K562 (cell line): ENCODE results near the gene IFFO2. TPM values are rescaled to one million over a fixed set of nuclear protein-coding genes. Genes with fewer than 3 reads are reported as not detected.

ENCODE experiments used
- ATAC-seq: fragments of 200-7000 bp; cut with Tn5 transposase; 3 replicates; pipeline ENCODE4 v1.9.1; 2020; ENCODE audit warnings: moderate library complexity
- BruUV-seq: library from RNA; stranded (reverse); fragments of 400-500 nt; replicated peaks from 2 replicates; lab custom pipeline; 2021; lab: Mats Ljungman, UMichigan
- CTCF ChIA-PET: fragments of 300-600 bp; formaldehyde crosslinking; extraction: SDS; loops from one replicate; lab custom pipeline; 2021; ENCODE audit warnings: low intra/inter-chr PET ratio; lab: Yijun Ruan, JAX
- POLR2A ChIA-PET: fragments of 300-600, 350-650 bp; sonication (Branson Sonifier 250); formaldehyde crosslinking; extraction: SDS; loops from one replicate; lab custom pipeline; 2021; ENCODE audit warnings: antibody characterized with exemption, inconsistent platforms; lab: Yijun Ruan, JAX
- DNase-seq, 4 experiments: peaks; one replicate each; pipeline versions ENCODE4 v3.0.0 to v3.0.0-alpha.2; 2011 to 2018; ENCODE audit warnings: low spot score in 3 of 4, mixed read lengths in 3 of 4; ENCODE audit errors: extremely low read depth in 1 of 4
- FAIRE-seq: peaks from 2 replicates; lab custom pipeline; 2011; peaks lifted over from hg19 to GRCh38; lab: Jason Lieb, UNC
- H2AFZ ChIP-seq: 2 replicates; pipeline ENCODE4 v1.6.0; 2011; ENCODE audit warnings: low read depth, low read length, control low read depth, inconsistent platforms
- H3K27ac ChIP-seq: fragments of 200-600 bp; 3 replicates; pipeline ENCODE4 v1.8.0; 2011; ENCODE audit warnings: low read depth, mild to moderate bottlenecking, control low read depth, inconsistent platforms, low read length, moderate library complexity, mixed read lengths; ENCODE audit errors: extremely low read depth
- H3K27me3 ChIP-seq, 2 experiments: fragments of 300-600 bp in 1 of 2; 2 replicates in 1 of 2; 3 replicates in 1 of 2; pipeline versions ENCODE4 v1.6.0 to v1.8.0; 2011; ENCODE audit warnings: inconsistent platforms in 2 of 2, low read length in 2 of 2, mild to moderate bottlenecking in 1 of 2, mixed read lengths in 1 of 2, moderate library complexity in 1 of 2; ENCODE audit not compliant: control insufficient read depth in 2 of 2, insufficient read depth in 2 of 2
- H3K36me3 ChIP-seq: fragments of 300-600 bp; 3 replicates; pipeline ENCODE4 v1.8.0; 2011; ENCODE audit warnings: mild to moderate bottlenecking, low read length, inconsistent platforms; ENCODE audit not compliant: control insufficient read depth, insufficient read depth
- H3K4me1 ChIP-seq, 2 experiments: fragments of 200-600 bp in 1 of 2; replicated peaks in 1 of 2; 2 replicates in 1 of 2; 3 replicates in 1 of 2; pipeline versions ENCODE4 v1.5.1 to v1.8.0; 2011; ENCODE audit warnings: inconsistent platforms in 2 of 2, low read length in 2 of 2, mild to moderate bottlenecking in 1 of 2, mixed read lengths in 1 of 2, moderate library complexity in 1 of 2; ENCODE audit not compliant: control insufficient read depth in 2 of 2, insufficient read depth in 2 of 2
- H3K4me2 ChIP-seq: 2 replicates; pipeline ENCODE4 v1.6.1; 2011; ENCODE audit warnings: low read length, control low read depth, inconsistent platforms, mixed read lengths; ENCODE audit not compliant: insufficient read depth
- H3K4me3 ChIP-seq: fragments of 200-600 bp; sonication (generic), shearing (Covaris generic); 2 replicates; pipeline ENCODE4 v1.5.1; 2016; ENCODE audit warnings: control low read depth, inconsistent platforms
- H3K79me2 ChIP-seq: fragments of 200-600 bp; 3 replicates; pipeline ENCODE4 v1.8.0; 2011; ENCODE audit warnings: low read length, inconsistent platforms; ENCODE audit not compliant: control insufficient read depth, insufficient read depth
- H3K9ac ChIP-seq, 2 experiments: 2 replicates each; pipeline versions ENCODE4 v1.6.0 to v1.6.1; 2011; ENCODE audit warnings: low read depth in 2 of 2, low read length in 2 of 2, control low read depth in 1 of 2, inconsistent platforms in 1 of 2, mild to moderate bottlenecking in 1 of 2, mixed read lengths in 1 of 2; ENCODE audit not compliant: insufficient read depth in 1 of 2
- H3K9me1 ChIP-seq: one replicate; pipeline ENCODE4 v1.6.0; 2011; ENCODE audit warnings: inconsistent platforms, mild to moderate bottlenecking, low read length, moderate library complexity; ENCODE audit not compliant: control insufficient read depth, insufficient read depth
- H3K9me3 ChIP-seq: replicated peaks from 2 replicates; pipeline ENCODE4 v1.5.1; 2011; ENCODE audit warnings: low read depth, low read length, inconsistent platforms; ENCODE audit not compliant: control insufficient read depth, insufficient read depth
- H4K20me1 ChIP-seq: replicated peaks from 2 replicates; pipeline ENCODE4 v1.6.1; 2011; ENCODE audit warnings: low read length, inconsistent platforms, mixed read lengths; ENCODE audit not compliant: control insufficient read depth, insufficient read depth
- ATF7 ChIP-seq: fragments of 450-650 bp; IDR thresholded peaks from 2 replicates; pipeline ENCODE4 v1.7.1; 2014; ENCODE audit warnings: mild to moderate bottlenecking, moderate library complexity
- BMI1 ChIP-seq: fragments of 150-350 bp; IDR thresholded peaks from 2 replicates; pipeline ENCODE4 v1.6.1; 2014; ENCODE audit warnings: low read length
- FOXA1 ChIP-seq: fragments of 450-650 bp; IDR thresholded peaks from 2 replicates; pipeline ENCODE4 v1.6.1; 2016; ENCODE audit warnings: mild to moderate bottlenecking, borderline replicate concordance
- JUN ChIP-seq, 2 experiments: sonication (generic) in 1 of 2; formaldehyde crosslinking in 1 of 2; IDR thresholded peaks; 2 replicates each; pipeline versions ENCODE4 v1.6.1 to v1.8.0; 2012 to 2022; ENCODE audit warnings: borderline replicate concordance in 2 of 2, mild to moderate bottlenecking in 2 of 2, improper control_type of control experiment in 1 of 2, low read depth in 1 of 2, low read length in 1 of 2, missing genetic modification reagents in 1 of 2
- POLR2B ChIP-seq: fragments of 450-650 bp; IDR thresholded peaks from 2 replicates; pipeline ENCODE4 v1.6.1; 2018; ENCODE audit warnings: low read depth; ENCODE audit not compliant: partially characterized antibody
- SMARCA4 ChIP-seq: fragments of 450-650 bp; IDR thresholded peaks from 2 replicates; pipeline ENCODE4 v1.6.1; 2016
- ZFP36 ChIP-seq: fragments of 150-350 bp; IDR thresholded peaks from 2 replicates; pipeline ENCODE4 v1.6.1; 2018; ENCODE audit warnings: low read length, low read depth; ENCODE audit not compliant: partially characterized antibody
- ZNF143 ChIP-seq: sonication (generic); formaldehyde crosslinking; IDR thresholded peaks from 2 replicates; pipeline ENCODE4 v1.9.0; 2022; ENCODE audit warnings: mild to moderate bottlenecking, missing genetic modification reagents
- ZNF175 ChIP-seq: fragments of 200-800 bp; sonication (Bioruptor generic); IDR thresholded peaks from 2 replicates; pipeline ENCODE4 v1.6.1; 2016; ENCODE audit warnings: low read depth, mild to moderate bottlenecking, missing genetic modification characterization, missing compliant biosample characterization
- ZNF77 ChIP-seq: fragments of 250-450 bp; sonication (Bioruptor Pico); IDR thresholded peaks from 2 replicates; pipeline ENCODE4 v1.5.0; 2020
- ZZZ3 ChIP-seq: fragments of 450-650 bp; IDR thresholded peaks from 2 replicates; pipeline ENCODE4 v1.6.1; 2016; ENCODE audit warnings: antibody characterized with exemption, mild to moderate bottlenecking, moderate library complexity
- WGBS: fragments of 100-300 bp; shearing (Covaris generic); methylation state at CpG from one replicate; pipeline ENCODE4 v1.1.6; 2016; ENCODE audit warnings: low coverage, mixed read lengths; ENCODE audit not compliant: insufficient coverage; ENCODE audit errors: missing lambda C conversion rate; 5-methylcytosine and 5-hydroxymethylcytosine counted together
- in situ Hi-C: fragments of 300-500 bp; cut with MboI; formaldehyde crosslinking; loops from 4 replicates; pipeline ENCODE4 v1.15.0; 2018; ENCODE audit warnings: inconsistent platforms, mixed read lengths
- intact Hi-C: fragments of 100-400 bp; cut with micrococcal nuclease; formaldehyde crosslinking; loops from 2 replicates; pipeline ENCODE4 v1.14.2; 2022
- polyA plus RNA-seq, 8 experiments: library from polyadenylated mRNA; depleted of rRNA in 4 of 8; stranded (reverse) in 5 of 8; unstranded in 3 of 8; fragments of >200 nt; fragmentation: Nextera tagmentation in 2 of 8; fragmentation: Illumina TruSeq in 1 of 8; extraction: Ambion mirVana in 2 of 8; extraction: Trizol in 1 of 8; gene quantifications; 2 replicates each; pipeline versions ENCODE4 v1.2.1 to v1.2.3, GENCODE V29; 2011 to 2014; ENCODE audit warnings: inconsistent platforms in 1 of 8, missing spikeins in 1 of 8
- total RNA-seq, 7 experiments: library from RNA; depleted of rRNA in 6 of 7; stranded (reverse); fragments of >200 nt in 6 of 7; fragmentation: Illumina TruSeq in 2 of 7; extraction: Trizol in 2 of 7; gene quantifications; 2 replicates each; pipeline versions ENCODE4 v1.2.1 to v1.2.3, GENCODE V29; 2011 to 2021; ENCODE audit warnings: low replicate concordance in 1 of 7

Gene IFFO2
- total and polyA plus RNA-seq, 9 of the 15 experiments (the other 6 are each of a cell fraction or from before 2014, with no cell fraction given): 0.15 to 1.0 (median 0.44) TPM; not detected in 2

DNA sequence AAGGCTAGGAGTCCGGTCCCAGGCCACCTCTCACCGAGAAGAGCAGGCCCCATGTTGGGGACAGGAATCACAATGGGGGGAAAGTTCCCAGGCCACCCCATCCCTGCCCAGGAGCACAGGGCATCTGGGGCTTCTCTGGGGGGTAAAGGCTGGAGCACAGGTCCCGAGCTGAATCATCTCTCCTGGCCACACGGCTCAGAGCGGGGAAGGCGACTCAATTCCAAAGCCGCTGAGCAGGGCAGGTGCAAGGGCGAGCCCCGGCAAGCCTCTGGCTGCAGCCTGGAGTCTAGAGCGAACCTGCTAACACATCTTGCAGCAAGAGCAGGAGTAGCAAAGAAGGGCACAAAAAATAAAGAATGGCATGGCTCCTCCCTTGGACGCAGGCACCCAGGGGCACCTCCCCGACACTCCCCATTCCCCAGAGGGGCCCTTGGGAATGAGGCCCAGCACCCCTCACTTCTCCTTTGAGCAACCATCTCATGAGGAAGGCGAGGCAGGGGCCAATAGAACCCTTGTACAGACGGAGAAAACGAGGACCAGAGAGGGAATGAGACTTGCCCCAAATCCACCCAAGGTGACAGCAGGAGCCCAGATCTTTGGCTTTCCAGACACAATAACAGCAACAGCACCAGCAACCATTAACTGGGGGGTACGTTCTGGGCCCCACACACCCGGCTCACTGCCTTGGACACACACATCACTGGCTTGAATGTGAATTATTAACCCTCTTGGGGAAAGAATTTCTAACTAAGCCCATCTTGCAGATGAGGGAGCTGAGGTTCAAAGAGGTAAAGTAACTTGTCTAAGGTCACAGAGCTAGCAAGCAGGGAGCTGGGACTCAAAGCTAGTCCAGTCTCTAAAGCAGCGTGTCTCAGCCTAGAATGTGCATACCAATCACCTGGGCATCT, 33.4 kb downstream of the IFFO2 start:
- BruUV-seq: no TSS peak
- DNase-seq: no peak
- Histone ChIP-seq H3K4me3 (no peak overlapping the region), H3K9me3 (no peaks in the 10 kb centered on the region), H3K4me2 (no peak overlapping the region), H2AFZ (no peak overlapping the region), H3K27me3 (peaks cover 62 to 91% of the 10 kb centered on the region in 2 experiments), H4K20me1 (peaks cover 19% of the 10 kb centered on the region), H3K4me1 (peaks cover 19 to 22% of the 10 kb centered on the region in 2 experiments; a peak in 4 of 5 replicates), H3K9me1 (no peaks in the 10 kb centered on the region), H3K79me2 (no peaks in the 10 kb centered on the region), H3K27ac (no peak overlapping the region), H3K9ac (no peak overlapping the region), H3K36me3 (no peaks in the 10 kb centered on the region)
- TF ChIP-seq ZZZ3: no peak
- TF ChIP-seq BMI1: no peak
- 0 out of 2 replicates have a peak, but pooled peaks have one; percentile 26 for TF ChIP-seq ZNF143 (CRISPR knock-in tag)
- CTCF ChIA-PET: no interaction called here
- 6% methylated on average over 17 of the region's 18 CpGs for WGBS
- intact Hi-C loops: loop anchor here (5.0 kb wide), 1 partner anchor 144 kb away; no protein-coding TSS in a partner anchor
- in situ Hi-C loops: no loop called here
- ATAC-seq: no peak
- POLR2A ChIA-PET: interaction anchor here (0.5 to 1.6 kb wide), 11 partner anchors 8 to 1042 kb away, joined by 3 to 8 read pairs (median 3); no protein-coding TSS in a partner anchor
- FAIRE-seq: no peak

DNA sequence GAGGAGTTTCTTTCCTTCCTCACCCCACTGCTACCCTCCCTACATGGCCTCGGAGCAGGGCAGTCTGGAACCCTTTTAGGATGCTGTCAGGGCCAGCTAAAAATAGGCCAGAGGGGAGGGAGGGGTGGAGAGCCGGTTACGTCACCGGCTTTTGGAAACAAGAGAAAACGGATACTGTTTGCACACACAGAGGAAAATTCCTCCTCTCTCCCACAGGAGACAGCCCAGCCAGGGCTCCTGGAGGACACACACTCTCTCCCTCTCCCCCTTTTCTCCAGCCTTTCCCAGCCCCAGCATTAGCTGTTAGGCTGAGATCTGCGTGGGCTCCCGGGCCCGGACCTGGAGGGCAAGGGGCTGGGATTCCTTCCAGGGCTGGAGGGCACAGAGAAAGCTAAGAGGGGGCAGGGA, 34.2 kb downstream of the IFFO2 start:
- in situ Hi-C loops: no loop called here
- POLR2A ChIA-PET: interaction anchor here (0.5 to 1.0 kb wide), 5 partner anchors 10 to 1041 kb away, joined by 3 to 8 read pairs (median 3); no protein-coding TSS in a partner anchor
- TF ChIP-seq SMARCA4 (no peak), JUN (IDR thresholded peaks at IDR 0.05; ENCODE audit: borderline replicate concordance, low read depth, low read length) (0 out of 2 replicates have a peak, but pooled peaks have one; percentile 13), JUN (CRISPR knock-in tag; IDR thresholded peaks at IDR 0.05; ENCODE audit: borderline replicate concordance) (no peak), ZFP36 (no peak), ZNF77 (CRISPR knock-in tag) (no peak), FOXA1 (no peak), ZNF175 (CRISPR knock-in tag) (no peak), ATF7 (peak; percentile 78), POLR2B (no peak)

More for the DNA sequence above, 34.2 kb downstream of the IFFO2 start:
- no peaks in the 10 kb centered on the region for H3K79me2 ChIP-seq
- peak overlapping the region in 1 of 2 experiments; percentile 20; a peak in 1 of 4 replicates for H3K9ac ChIP-seq
- ATAC-seq (peak; percentile 19), FAIRE-seq (no peak), DNase-seq (no peak)
- H3K27ac ChIP-seq: no peak overlapping the region
- no peak overlapping the region for H3K4me2 ChIP-seq
- WGBS: 6% methylated on average over 8 of the region's 8 CpGs
- no TSS peak for BruUV-seq
- H3K4me3 ChIP-seq: no peak overlapping the region
- no peaks in the 10 kb centered on the region for H3K9me1 ChIP-seq
- H3K9me3 ChIP-seq: no peaks in the 10 kb centered on the region
- intact Hi-C loops: loop anchor here (5.0 kb wide), 1 partner anchor 145 kb away; no protein-coding TSS in a partner anchor
- no peaks in the 10 kb centered on the region for H3K36me3 ChIP-seq
- no peak overlapping the region for H2AFZ ChIP-seq
- peaks cover 69 to 96% of the 10 kb centered on the region in 2 experiments for H3K27me3 ChIP-seq
- peaks cover 11 to 15% of the 10 kb centered on the region in 2 experiments; a peak in 4 of 5 replicates for H3K4me1 ChIP-seq
- H4K20me1 ChIP-seq: peaks cover 19% of the 10 kb centered on the region
- CTCF ChIA-PET: no interaction called here
